ENCODE results near the gene TLNRD1.

The TLNRD1 gene

DNA sequence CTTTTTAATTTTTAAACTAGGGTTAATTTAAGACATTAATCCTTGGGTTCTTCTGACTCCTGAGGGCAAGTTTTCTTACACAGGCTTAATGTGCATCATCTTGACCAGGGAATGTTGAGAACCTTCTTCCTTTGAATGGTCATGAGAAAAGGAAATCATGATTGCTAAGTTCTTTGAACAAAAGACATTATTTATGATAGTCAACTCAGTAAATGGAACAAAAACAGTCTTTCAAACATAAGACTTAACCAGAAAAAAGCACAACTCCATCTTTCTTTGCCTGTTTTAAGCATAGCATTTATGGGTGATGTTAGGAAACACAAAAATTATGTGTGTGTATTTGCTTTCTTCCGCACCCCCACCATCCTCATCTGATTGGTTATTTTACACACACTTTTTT, 5.4 kb downstream of the TLNRD1 start:
- TF ChIP-seq GATA2 (IDR thresholded peaks at IDR 0.05; ENCODE audit: low read depth, low read length): no peak
- no peak for TF ChIP-seq GATA3 (IDR thresholded peaks at IDR 0.05; ENCODE audit: low read depth, low read length)

DNA sequence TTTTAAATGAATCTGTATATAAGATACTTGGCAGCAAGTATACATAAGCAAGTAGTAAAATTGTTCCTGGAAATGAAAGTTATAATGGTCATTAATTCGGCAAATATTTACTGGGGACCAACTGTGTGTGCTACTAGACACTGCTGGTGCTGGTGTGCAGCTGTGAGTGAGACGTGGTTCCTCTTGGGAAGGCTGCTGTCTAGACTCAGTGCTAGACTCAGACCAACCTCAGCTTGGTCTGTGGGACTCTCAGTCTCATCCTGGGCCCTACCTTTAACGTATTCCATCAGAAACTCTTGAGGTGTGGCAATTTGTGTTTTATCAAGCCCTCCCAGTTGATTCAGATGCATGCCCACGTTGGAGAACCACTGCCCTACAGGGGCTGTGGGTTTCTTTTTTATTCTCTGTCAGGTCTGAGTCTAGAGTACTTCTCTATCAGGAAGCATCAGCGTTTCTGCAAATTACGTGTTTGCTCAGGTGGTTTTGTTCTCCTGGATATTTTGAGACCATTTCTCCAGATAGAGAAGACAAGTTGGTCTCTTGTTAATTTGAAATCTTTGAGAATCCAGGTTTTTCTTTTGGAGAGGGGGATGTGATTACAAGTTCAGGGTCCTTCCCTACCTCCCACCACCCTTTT, 6.8 kb downstream of the TLNRD1 start:
- TF ChIP-seq GATA3 (IDR thresholded peaks at IDR 0.05; ENCODE audit: low read depth, low read length) (no peak), GATA2 (IDR thresholded peaks at IDR 0.05; ENCODE audit: low read depth, low read length) (no peak)

DNA sequence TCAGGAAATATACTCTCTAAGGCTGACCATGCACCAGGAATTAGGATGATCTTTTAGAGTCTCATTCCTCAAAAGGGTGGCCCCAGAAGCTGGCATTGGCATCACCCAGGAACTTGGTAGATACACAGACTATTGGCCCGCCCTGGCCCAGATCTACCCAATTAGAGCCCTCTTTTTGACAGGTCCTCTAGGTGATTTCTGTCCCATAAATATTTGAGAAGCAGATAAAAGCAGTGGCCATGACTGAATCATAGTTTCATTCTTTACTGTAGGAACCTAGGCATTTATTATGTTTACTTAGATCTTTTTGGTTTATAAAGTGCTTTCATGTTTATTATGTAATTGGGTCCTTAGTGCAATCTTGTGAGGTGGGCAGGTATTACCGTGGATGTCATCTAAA, 7.6 kb downstream of the TLNRD1 start:
- no peak for TF ChIP-seq GATA3 (IDR thresholded peaks at IDR 0.05; ENCODE audit: low read depth, low read length)
- TF ChIP-seq GATA2 (IDR thresholded peaks at IDR 0.05; ENCODE audit: low read depth, low read length): no peak

DNA sequence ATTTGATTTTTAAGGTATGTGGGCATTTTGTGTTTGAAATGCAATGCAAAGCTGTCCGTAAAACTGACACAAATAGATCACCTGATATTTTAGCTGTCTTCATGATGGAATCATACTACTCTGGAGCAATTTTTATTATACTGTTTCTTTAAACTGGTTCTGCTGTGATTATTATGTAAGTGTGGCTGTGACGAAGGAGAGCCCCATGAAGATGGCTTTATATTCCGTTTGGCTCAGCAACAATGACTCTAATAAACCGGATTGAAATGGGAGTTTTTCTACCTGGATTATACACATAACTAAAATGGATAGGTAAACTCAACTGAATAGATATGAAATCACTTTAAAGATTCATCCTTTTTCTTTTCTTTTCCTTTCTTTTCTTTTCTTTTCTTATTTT, 9.4 kb downstream of the TLNRD1 start:
- no peak for TF ChIP-seq GATA2 (IDR thresholded peaks at IDR 0.05; ENCODE audit: low read depth, low read length)
- TF ChIP-seq GATA3 (IDR thresholded peaks at IDR 0.05; ENCODE audit: low read depth, low read length): no peak

DNA sequence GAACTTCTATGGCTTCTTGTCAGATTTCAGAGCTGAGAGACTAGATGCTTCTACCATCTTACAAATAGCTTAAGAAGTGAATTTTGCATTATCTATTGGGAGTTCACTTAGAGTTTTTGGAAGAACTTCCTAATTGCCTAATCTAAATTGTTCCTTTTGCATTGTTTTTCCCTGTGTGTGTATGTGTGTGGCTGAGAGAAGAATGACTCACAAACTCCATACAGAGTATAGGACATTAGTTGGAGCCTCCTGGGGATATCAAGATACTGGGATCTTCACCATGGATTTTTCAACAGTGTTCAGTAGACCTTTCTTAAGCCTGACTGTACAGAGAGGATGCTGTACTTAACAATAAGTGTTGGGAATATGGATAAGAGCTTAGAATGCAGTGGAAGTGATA, 10.9 kb downstream of the TLNRD1 start:
- TF ChIP-seq GATA2 (IDR thresholded peaks at IDR 0.05; ENCODE audit: low read depth, low read length) (no peak), GATA3 (IDR thresholded peaks at IDR 0.05; ENCODE audit: low read depth, low read length) (no peak)

DNA sequence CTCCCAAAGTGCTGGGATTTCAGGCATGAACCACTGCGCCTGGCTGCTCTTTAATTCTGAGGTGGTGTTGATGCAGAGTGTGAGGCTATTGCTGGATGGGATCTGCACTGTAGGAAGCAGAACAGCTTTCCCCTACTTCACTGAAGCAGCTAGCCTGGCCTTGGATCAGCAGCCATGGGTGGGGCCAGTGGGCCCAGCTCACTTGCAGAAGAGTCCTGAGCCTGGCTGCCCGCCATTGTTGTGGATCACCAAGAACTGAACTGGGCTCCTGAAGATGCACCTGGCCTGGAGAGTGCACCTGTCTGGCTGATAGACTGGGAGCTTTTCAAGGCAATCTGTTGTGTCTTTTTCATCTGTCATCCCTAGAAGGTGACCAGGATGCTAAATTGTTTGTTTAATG, 11.9 kb downstream of the TLNRD1 start:
- TF ChIP-seq GATA2 (IDR thresholded peaks at IDR 0.05; ENCODE audit: low read depth, low read length) (no peak), GATA3 (IDR thresholded peaks at IDR 0.05; ENCODE audit: low read depth, low read length) (no peak)

DNA sequence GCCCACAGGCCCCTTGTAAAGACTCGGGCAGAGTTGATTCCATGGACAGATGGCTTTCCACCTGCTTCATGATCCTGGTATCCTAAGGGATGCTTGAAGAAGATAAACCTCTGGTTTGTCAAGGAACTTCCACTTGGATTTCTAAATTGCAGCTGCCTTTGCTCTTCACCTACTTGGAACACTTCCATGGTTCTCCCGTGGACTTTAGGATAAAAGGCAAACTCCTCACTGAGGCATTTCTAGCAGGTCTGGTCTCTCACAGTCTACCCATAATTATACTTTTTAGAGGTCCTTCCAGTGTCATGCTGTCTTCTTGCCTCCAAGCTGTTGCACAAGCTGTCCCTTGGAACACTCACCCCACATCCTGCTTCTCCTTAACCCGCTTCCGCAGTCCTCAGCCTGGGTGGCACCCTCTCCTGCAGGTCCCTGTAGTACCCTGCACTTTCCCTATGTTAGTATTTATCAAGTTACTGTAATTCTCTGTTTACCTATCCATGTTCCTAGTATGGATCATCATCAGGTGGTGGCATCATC, 12.7 kb downstream of the TLNRD1 start:
- no peak for TF ChIP-seq GATA3 (IDR thresholded peaks at IDR 0.05; ENCODE audit: low read depth, low read length)
- no peak for TF ChIP-seq GATA2 (IDR thresholded peaks at IDR 0.05; ENCODE audit: low read depth, low read length)

DNA sequence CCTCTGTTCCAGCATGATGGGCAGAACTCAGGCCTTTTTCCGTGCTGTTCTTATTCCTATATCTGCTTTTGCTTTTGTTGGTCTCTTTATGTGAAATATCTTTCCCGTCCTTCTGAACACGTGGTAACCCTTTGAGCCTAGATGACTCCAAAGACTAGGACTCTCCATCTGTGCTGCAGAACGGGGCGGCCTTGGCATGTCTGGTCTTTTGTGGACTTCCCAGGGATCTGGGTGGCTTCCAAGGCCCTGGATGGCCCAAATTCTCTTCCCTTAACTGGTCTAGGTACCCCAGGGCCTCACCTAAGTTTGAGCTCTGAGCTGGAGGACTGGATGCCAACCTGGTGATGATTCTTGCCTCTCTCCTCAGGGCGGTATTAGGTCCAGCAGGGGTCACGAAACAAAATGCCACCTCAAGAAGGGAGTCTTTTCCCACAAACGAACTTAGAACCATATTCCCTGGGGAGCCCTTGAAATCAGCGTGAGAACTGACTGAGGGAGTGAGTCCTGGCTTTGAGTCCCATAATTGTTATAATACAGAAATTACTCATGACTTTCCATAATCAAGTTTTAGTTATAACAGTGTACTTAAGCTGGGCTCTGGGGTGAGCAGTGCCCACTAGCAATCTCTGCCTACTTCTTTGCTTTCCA, 13.8 kb downstream of the TLNRD1 start:
- TF ChIP-seq GATA2 (IDR thresholded peaks at IDR 0.05; ENCODE audit: low read depth, low read length) (no peak), GATA3 (IDR thresholded peaks at IDR 0.05; ENCODE audit: low read depth, low read length) (no peak)

DNA sequence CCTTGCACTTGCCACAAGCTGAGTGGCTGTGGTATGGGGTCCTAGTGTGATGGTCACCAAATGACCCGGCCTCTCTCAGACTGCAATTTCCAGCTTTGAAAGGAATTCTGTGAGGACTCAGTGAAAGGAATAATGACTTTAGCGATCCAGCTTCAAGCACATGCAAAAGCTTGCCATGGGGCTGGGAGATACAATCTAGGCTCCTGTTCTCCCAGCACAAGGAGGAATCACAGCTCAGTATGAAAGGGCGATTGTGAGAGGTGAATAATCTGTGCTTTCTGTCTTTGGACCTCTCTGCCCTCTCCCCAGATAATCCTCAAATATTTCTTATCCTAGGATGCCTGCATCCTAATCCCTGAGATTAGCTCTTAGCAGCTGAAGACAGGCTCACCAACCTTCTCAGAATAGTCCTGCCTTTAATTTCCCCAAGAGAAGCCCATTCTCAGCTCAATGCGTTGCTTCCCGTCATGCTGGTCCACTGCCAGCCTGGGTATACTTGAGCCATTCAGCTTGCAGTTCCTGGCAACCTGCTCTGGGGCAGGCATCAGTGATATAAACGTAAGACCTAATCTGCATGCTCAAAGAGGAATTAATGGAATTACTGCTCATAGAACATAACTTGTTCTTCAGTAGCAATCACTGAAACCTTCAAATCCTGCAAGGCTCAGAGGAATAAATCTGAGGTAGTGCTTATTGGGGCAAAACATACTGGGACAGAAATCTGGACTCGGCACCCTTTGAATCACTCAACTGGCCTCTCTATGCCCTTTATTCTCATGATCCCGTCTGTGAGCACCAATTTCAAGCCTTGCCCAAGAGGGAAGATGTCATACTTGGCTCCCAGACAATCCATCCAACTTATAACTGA, 15.1 kb downstream of the TLNRD1 start:
- TF ChIP-seq GATA3 (IDR thresholded peaks at IDR 0.05; ENCODE audit: low read depth, low read length) (no peak), GATA2 (IDR thresholded peaks at IDR 0.05; ENCODE audit: low read depth, low read length) (peak; percentile 71)

DNA sequence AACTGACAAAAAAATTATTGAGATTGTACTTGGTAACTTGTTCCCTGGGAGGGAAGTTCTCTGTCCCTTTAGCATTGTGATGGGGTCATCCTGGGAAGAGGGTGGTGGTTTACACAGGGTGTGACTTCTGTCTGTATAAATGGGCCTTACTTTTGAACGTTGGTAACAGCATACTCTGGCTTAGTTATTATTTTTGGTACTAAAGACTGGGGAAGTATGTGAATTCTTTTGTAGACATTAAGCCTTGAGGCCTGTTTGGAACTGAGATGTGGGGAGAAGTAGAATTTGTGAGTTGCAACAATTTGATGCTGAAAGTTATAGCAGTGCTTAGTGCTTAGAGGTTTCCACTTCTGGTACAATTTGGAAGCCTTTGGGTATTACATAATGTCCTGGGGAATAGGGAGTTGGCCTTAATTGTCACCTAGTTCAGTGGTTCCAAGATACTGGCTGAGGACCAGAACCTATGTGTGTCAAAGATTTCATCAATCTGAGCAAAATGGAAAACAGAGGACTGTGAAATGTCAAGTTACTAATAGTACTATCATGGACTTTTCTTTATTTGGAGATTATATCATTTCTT, 15.9 kb downstream of the TLNRD1 start:
- TF ChIP-seq GATA3 (IDR thresholded peaks at IDR 0.05; ENCODE audit: low read depth, low read length) (no peak), GATA2 (IDR thresholded peaks at IDR 0.05; ENCODE audit: low read depth, low read length) (no peak)

DNA sequence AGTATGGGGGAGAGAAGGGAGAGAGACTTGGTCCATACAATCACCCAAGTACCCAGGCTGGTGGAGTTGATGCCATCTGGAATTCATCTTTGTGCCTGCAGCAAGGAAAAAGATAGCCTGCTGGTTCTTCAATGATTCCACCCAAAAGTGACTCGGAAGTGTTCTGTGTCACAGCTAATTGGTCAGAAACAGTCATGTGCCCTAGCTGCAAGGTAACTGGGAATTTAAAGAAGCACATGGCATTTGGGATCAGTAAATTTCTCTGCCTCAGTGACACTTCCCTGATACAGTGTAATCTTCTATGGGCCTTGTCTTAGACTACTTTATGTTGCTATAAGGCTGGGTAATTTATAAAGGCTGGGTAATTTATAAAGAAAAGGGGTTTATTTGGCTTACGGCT, 17.5 kb downstream of the TLNRD1 start:
- no peak for TF ChIP-seq GATA3 (IDR thresholded peaks at IDR 0.05; ENCODE audit: low read depth, low read length)
- TF ChIP-seq GATA2 (IDR thresholded peaks at IDR 0.05; ENCODE audit: low read depth, low read length): no peak

DNA sequence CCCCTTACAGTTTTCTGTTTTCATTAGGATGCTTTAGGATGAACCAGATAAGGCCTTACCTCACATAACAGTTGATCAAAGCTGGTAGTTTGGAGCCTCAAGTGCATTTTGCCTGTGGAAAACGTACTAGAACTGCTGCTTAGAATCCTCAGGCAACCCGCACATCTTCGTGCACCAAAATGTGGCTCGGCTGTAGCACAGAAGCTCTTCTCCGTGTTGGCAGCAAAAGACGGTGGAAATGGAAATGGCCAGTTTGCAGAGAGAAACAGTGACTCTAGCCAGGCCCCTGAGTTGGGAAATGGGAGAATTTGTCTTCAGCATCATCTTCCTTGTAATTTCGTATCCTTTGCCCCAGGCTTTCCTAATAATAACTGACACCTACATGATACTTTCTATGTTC, 20.6 kb downstream of the TLNRD1 start:
- TF ChIP-seq GATA3 (IDR thresholded peaks at IDR 0.05; ENCODE audit: low read depth, low read length): no peak
- peak; percentile 35; the same call in 1 of the 2 replicates for TF ChIP-seq GATA2 (IDR thresholded peaks at IDR 0.05; ENCODE audit: low read depth, low read length)

DNA sequence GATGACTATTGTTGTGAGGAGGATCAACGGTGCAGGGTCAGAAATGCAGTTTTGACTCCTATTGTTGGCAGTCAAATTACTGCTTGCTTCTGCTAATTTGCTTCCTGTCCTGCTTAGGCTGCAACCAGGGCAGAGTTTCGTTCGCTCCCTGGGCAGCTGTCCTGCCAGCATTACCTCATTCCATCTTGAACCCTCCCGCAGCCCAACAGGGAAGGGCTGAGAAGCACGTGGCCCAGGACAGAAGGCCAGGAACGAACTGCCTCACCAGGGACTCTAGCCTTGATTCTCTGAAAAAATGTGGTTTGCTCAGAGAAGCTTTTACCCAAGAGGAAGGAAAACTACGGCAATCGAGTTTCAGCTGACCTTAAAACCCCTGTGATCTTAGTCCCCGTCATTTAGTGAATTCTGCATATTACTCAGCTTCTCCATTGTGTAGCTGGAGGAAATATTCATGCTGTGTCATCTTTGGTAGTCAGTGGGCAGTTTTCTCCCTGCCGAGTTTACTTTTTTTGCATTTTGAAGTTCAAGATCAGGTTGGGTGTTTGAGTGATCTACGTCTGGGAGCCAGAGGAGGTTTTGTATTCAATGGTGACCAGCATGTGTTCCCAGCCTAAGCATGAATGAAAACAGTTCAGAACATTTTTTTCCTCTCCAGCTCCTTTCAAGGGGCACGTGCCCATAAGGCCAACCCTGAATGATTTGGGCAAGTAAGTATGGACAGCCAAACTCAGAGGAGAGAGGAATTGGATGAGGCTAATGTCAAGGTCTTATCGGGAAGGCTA, 23.0 kb downstream of the TLNRD1 start:
- TF ChIP-seq GATA3 (IDR thresholded peaks at IDR 0.05; ENCODE audit: low read depth, low read length): no peak
- TF ChIP-seq GATA2 (IDR thresholded peaks at IDR 0.05; ENCODE audit: low read depth, low read length): no peak

Measured in SH-SY5Y (cell line).